Stimulated activated CD4-positive, alpha-beta T cell treated with anti-CD3 and anti-CD28 coated beads, Interleukin-12 subunit alpha, Interleukin-12 subunit beta, amount 100 ng/mL, for 48 hours (primary cell): ENCODE measurements around the gene SSBP4.

ENCODE experiments used
- DNase-seq, 3 donors: peaks; one replicate each; pipeline ENCODE4 v3.0.0-alpha.2; 2020; ENCODE audit warnings: low read depth in 2 of 3, low spot score in 1 of 3

The SSBP4 gene

DNA sequence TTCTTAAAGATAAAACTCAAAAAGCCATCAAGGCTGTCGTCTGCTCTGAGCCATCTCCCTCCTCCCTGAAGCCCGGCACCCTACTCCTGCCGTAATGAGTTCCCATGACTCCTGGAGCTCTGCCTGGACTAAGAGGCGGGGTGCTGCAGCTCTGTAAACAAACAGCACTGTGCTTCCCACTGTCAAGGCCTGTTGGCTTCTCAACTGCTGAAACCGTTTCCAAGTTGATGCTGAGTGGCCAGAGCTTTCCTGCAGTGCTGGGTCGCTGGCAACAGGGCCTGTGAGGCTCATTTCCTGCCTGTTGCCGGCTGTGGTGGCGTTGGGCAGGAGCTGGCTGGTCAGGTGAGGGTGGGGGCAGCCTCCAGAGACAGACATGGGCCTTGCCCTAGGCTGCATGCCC lies 45.4 kb downstream of the SSBP4 start:
- no peak for DNase-seq

DNA sequence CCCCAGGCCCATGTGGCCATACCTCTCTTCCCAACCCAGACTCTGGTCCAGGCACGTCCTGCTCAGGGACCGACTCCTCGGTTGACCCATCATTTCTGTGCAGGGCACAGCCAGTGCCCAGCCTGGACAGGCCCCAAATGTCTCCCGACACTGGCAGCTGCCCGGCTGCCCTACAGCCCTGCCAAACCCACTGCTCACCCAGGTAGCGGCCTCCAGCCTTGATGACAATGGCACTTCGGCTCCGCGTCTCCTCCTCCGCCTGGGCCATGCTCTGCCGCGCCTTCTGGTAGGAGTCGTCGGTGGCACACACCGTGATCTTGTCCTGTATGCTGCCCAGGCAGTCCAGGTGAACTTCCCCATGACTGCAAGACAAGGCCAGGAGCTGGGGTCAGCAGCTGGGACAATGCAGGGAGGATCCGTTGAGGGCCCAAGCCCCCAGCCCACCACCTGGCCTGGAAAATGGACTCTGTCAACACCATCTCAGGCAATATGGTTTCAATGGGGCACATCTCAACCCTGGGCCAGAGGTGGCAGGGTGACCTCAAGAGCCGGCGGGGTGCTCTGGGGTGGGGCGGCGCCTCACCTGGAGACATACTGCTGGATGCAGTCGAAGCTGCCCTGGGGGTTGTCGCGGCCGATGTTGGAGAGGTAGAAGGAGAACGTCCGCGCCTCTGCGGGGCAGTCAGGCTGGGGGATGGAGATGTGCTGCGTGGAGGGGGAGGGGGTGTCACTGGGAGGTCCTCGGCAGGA lies 46.2 kb downstream of the SSBP4 start:
- no peak for DNase-seq

DNA sequence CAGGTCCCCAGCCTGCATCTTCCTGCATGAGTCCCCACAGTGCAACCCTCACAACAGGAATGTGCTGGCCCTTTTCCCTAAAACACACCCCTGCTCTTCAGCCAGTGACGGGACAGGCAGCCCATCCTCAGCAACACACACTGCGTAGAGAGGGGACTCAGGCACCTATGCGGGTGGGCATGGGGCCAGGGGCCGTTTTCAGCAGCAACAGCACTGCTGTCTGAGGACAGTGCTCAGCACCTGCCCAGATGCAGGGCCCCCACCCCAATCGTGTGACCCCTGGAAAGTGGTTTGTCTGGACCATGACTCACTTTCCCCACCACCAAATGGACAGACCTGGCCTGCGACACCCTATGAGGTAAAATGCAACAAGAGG lies 46.8 kb downstream of the SSBP4 start:
- DNase-seq: no peak

DNA sequence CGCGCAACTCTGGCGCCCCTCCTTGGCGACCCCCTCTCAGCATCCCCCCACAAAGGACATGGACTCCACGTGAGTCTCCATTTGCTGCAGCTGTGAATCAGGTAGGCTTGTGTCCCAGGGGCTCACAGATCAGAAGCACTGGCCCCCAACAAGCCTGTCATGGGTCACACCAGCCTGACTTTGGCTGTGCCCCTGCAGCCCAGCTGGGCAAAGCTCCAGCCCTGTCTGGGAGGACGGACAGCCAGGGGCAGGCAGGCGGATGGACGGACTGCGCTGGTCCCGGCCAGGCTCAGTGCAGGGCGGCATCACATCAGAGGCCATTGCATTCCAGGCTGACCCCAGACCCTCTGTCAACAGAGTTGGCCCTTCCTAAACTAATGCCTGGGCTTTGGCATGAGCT lies 47.2 kb downstream of the SSBP4 start:
- no peak for DNase-seq

DNA sequence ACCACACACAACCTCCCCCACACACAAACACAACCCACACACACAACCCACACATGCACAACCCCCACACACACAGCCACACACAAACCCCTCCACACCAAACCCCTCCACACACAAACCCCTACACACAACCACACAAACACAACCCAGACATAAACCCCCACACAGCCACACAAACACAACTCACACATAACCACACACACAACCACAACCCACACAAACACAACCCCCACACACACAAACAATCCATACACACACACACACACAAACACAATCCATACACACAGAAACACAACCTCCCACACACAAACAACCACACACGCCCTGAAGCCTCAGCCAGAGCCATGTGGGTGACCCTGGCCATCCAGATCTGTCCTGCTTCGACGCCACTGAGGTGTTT lies 48.8 kb downstream of the SSBP4 start:
- DNase-seq: no peak

DNA sequence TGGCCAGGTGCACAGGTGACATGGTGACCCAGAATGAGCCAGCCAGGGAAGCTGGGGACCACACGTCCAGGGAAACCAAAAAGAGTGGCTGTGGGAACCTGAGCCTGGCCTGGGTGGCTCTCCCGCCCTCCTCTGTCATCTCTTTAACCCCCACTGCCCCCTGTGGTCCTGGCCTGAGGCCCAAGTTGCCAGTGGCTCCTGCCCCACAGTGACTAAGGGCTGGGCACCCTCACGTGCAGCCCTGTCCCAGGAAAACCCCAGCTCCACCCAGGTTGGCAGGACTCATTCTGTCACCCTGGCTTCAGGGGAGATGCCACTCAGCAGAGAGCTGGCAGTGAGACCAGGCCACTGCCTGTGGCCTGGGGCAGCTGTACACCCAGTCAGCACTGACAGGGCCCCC lies 49.3 kb downstream of the SSBP4 start:
- no peak for DNase-seq

DNA sequence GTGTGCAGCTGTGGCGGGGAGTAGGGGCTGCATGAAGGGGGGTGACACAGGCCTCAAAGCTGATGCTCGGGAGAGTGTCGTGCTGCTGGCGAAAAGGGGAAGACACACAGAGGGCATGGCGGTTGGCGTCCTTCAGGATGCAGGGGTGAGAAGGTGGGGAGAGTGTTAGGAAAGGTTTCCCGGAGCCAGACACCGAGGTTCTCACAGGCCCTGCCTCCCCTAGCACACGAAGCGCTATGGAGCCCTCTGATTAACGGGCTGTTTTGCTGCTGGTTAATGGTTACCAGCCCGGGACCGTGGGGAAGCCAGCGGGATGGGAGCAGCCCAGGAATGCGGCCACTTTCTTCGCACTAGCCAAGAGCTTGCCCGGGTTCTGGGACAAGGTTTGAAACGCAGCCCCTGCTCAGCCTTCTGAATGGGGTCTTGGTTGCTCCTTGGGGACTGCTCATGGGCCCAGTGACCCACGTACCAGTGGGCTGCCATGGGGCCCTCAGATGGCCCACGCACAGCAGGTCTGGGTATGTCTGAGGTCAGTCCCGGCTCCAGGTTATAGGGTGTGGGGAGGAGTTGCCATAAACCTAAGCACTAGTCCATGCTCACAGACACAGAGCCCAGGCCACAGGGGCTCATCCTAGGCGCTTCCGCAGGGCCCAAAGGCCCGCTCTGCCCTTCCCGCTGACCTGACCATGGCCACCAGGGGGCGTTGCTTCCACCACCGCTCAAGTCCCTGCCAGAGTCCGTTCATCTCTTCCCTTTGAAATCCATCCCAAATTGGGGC lies 50.1 kb downstream of the SSBP4 start:
- DNase-seq: peak in 2 of 3 donors; percentile 53 to 54

DNA sequence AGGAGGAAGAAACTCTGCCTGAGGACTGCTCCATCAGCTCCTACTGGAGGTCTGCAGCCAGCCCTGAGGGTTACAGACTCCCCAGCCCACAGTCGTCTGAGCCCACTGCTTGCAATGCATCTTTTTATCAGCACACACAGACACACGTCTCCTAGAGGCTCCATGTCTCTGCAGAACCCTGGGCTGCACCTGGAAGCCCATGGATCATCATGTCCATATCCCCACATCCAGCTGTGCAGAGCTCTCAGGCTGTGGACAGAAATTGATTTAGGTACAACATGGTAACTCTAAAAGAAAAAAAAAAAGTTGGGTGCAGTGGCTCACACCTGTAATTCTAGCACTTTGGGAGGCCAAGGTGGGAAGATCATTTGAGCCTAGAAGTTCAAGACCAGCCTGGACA lies 51.6 kb downstream of the SSBP4 start:
- no peak for DNase-seq

DNA sequence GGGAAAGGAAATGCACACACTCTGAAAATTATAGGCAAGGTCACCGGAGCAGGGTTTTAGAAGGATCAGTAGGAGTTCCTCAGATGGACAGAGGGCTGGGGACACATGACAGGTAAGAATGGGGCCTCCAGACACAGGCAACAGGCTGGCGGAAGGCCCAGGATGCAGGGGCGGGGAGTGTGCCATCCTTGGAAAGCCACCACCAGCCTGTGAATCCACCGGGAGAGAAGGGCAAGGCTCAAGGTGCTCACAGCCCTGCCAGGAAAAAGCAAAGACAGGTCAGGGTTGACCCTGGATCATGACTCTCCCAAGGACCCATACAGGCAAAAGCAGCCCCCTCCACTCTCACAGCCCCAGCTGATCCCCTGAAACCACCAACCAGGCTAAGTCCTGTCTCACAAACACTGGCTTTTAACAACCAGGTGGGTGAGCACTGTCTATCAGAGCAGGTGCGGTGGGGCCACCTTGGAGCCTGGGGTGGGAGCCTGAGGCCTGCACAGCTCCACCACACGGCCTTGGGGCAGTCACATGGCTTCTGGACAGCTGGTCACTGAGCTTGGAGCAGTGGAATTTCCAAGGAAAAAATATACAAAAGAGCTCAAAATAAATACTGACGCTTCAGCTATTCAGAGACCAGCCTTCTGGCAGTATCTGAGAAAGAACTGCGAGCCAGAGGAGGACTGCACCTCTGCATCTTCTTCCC lies 54.0 kb downstream of the SSBP4 start:
- DNase-seq: no peak

DNA sequence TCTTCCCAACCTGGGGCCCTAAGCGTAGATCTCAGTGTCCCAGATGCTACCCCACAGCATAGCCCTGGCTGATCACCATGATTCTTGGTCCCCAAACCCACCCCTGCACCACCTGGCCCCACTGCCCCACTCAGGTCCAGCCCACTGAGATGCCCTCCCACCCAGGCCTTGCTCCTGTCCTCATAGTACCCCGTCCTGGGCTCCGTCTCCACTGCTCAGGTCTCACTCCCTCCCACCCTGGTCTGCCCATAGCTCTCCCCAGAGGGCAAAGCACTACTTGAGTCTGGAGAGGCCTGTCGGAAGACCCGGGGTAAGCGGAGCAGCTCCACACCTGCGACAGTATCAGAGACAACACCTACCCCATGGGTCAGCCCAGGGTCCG lies 54.5 kb downstream of the SSBP4 start:
- no peak for DNase-seq

DNA sequence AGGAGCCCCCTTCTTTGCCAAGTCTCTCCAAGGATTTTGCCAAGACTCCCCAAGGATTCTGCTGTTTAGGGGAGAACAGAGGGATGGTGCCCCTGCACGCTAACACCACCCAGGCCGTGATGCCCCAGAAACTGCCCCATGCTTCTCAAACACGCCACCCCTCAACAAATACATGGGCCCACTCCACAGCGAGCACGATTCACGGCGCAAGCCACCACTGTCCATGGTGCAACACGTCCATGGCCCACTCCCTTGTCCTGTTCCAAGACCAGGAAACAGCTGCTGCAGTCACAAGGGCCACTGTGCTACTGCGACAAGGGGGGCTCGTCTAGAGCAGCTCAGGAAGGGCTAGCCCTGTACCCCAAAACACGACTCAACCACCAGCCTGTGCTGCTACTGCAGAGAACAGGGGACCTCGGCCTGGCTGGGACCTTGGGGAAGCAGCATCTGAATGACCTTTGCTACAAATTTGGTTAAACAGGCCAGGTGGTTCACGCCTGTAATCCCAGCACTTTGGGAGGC lies 55.2 kb downstream of the SSBP4 start:
- DNase-seq: no peak

DNA sequence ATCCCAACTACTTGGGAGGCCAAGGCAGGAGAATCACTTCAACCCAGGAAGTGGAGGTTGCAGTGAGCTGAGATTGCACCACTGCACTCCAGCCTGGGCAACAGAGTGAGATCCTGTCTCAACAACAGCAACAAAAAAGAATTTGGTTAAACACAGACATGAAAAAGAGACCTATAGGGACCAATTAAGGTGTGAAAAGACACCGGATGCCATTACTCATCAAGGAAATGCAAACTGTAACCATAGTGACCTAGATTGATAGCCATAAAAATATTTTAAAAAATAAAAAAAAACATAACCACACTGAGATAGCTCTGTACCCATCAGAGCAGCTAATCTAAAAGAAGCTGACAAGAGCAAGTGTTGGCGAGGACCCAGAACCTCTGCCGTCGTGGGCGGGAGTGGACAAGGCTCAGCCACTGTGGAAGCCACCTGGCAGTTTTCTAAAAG lies 55.8 kb downstream of the SSBP4 start:
- DNase-seq: no peak

DNA sequence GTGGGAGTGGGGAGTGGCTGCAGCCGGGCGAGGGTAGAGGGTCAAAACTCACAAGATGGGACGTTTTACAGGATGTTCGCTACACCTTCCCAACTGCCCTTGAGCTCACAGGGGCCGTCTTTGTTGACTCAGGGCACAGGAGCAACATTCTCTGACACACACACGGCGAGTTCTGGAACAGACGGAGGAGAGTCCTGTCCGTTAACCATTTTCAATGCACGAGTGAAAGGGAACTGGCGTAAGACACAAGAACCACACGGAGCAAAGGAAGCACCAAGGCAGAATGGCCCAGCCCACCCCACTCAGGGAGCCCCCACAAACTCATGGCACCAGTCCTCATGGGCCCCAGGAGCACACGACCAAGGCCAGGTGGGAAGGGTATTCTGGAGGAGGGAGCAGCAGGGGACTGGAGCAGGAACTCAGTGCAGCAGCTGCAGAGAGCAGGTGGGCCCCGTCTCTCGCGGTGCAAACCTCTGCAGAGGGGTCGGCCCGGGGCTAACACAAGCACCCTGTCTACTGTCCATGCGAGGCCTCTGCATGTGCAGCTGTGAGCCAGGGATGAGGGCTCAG lies 56.6 kb downstream of the SSBP4 start:
- DNase-seq: no peak

DNA sequence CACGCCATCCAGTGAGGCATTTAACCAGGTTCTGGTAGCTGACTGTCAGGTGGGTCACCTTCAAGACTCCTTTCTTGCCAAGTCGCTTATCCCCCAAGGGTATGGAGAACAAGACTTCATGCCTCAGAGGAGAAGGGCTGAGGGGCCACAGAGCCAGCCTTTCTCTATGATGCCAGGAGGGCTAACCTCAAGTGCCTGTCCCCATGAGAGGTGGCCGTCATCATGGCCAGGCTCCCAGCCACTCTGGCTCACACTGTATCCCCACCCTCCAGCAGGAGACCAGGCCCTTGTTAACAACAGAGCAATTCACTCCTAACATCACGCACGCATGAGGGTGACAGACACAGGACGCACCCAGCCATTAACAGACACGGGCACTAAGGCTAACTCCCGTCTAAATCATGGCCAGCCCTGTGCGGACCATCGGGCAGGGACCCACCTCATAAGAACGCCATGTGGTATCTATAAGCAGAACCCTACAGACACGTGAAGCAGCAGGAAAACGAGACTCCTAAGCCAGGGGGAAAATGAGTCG lies 57.4 kb downstream of the SSBP4 start:
- no peak for DNase-seq

DNA sequence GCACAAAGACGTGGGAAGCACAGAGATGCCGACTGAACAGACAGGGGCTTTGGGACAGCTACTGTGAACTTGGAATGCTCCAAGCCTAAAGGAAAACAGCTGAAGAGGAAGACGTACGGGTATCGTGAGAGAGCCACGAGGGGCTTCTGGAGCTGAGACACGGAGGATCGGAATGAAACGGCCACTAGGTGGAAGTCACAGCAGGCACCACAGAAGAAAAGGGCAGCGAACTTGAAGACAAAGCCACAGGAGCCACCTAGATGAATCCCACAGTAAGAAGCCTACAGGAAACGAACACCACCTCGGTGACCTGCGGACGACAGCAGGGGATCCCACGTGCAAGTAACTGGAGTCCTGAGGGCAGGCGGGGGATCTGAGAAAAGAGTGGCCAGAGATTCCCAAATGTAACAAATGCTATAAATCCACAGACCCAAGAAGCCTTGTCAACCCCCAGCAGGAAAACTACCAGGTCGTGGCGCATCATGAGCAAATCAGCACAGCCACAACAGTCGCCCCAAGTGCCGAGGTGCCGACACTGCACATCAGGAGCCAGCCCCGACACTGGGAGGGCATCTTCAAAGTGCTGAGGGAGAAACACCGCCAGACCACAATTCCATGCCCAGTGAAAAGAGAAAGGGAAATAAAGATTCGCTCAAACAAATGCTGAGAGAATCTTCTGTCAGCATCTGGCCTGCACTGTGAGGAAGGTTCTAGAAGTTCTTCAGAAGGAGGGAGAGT lies 58.0 kb downstream of the SSBP4 start:
- DNase-seq: no peak

DNA sequence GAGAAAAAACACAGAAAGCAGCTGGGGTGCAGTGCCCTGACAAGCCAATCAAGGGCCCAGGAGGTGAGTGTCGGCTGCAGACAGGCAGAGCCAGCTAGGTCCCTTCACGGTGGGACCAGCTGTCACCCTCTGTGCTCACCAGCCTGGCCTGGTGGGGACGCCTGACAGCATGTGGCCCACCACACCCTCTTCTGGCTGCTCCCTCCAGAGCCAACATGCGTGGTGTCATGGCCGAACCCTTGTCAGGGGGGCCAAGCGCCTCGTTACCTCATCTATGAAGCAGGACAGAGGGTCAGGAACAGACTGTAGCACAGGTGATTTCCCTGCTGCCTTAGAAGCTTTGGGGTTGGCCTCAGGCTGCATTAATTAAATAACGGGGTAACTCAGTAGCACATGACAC lies 58.8 kb downstream of the SSBP4 start:
- no peak for DNase-seq

DNA sequence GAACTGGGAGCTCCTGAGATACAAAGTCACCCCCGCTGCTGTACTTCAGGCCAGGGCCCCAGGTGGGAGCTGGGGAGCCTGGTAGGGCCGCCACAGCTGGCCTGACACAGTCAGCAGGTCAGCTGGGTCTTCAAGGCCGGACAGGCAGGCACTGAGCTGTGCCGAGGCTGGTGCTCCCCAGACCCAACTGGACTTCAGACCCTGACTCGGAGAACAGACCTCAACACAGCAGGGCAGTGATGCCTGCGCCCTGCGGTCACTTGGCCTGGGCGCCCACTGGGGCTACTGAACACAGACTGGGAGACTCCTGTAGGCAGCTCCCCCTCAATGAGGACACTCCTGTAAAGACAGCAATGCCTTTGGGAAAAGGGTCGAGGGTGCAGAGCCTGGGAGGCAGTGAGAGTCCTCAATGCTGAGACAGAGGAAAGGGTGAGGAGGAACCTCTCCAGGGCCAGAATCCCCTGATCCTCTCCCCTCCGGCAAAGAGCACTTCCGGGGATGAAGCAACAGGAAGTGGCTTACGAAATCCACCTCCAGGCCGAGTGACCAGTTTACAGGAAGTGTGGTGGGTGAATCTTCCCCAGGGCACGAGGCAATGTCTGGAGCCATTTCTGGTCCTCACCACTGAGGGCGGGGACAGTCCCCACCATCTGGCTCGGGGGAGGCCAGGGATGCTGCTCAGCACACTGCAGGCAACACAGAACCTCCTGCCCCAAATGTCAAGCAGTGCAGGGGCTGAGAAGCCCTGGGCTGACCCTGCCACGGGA lies 59.5 kb downstream of the SSBP4 start:
- peak; percentile 74 to 80 (median 75) for DNase-seq

DNA sequence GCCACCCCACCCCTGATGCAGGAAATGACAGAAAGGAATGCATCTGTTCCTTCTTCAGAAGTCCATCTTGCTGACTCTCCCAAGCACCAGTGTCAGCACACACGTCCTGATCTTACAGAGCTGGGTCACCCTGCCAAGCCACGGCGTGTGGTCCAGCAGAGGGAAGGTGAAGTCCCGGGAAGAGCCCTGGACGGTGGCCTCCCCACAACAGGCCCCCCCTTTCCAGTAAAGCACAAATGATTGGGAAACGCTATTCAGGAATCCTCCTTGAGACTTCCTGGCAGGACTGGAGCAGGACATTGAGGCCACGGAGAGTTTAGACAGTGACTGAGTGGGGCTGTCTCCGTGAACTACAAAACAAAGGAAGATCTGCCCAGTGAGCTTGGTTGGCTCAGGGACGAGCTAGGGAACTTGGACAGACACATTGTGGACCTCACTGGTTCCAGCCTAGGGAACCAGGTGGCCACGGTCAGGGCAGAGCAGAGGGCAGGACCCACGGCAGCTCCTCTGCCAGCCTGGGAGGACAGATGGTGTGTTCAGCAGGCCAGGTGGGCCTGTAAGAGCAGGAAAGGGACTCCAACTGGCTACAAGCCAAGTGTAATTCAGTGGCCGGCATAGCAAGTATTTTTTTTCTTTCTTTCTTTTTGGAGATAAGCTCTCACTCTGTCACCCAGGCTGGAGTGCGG lies 61.0 kb downstream of the SSBP4 start:
- DNase-seq: no peak

DNA sequence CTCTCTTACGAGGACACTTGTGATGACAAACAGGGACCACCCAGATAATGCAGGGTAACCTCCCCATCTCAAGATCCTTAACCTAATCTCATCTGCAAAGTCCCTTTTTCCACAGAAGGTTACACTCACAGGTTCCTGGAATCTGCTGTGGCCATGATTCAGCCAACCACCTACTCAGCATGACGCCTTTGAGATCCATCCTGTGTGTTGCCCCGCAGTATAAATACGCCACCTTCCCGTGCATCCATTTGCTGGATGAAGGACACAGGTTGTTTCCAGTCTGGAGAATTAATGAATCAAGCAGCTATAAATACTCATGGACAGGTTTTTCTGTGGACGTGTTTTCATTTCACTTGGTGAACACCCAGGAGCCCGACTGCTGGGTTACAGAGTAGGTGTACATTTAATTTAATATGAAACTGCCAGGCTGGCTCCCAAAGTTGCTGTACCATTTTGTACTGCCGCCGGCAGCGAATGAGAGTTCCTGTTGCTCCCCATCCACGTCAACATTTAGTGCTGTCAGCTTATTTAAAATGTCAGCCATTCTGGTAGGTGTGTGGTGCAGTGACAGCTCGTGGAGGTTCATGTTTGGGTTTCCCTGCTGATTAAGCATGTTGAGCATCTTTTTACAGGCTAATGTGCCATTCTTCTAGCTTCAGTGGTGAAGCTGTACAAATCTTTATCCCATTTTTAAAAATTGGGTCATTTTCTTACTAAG lies 62.5 kb downstream of the SSBP4 start:
- DNase-seq: peak in 1 of 3 donors; percentile 32
